OCI-LY3 (cell line): ENCODE results near the gene ARMC2.

ENCODE experiments used
- CTCF ChIP-seq: fragments of 200-600, 300-600 bp; sonication (generic); IDR thresholded peaks from 2 replicates; pipeline ENCODE4 v1.5.1; 2014; ENCODE audit warnings: antibody characterized with exemption, low read length, low read depth
- EZH2phosphoT487 ChIP-seq: fragments of 200-600 bp; shearing (Covaris generic); IDR thresholded peaks from 2 replicates; pipeline ENCODE4 v1.6.1; 2018; ENCODE audit warnings: antibody characterized with exemption, mixed run types, low read depth

GRCh38 chr6:109006818-109007217 lies 158.6 kb downstream of the ARMC2 start:
- TF ChIP-seq CTCF = no peak
- TF ChIP-seq EZH2phosphoT487 = no peak
